CD14-positive monocyte (primary cell): ENCODE measurements around the gene UBXN4. TPM values are rescaled to one million over a fixed set of nuclear protein-coding genes. Genes with fewer than 3 reads are reported as not detected.
"Not testable (repeated sequence)": the region's sequence is repeated elsewhere in the genome, so short reads cannot be mapped to it uniquely, and the experiment has no call there.

ENCODE experiments used
- DNase-seq, 3 donors: peaks; one replicate each; pipeline ENCODE4 v3.0.0-alpha.2; 2011 to 2022
- H2AFZ ChIP-seq: 2 replicates; pipeline ENCODE4 v1.6.0; 2012; ENCODE audit warnings: mild to moderate bottlenecking, low read depth, low read length, inconsistent platforms; ENCODE audit not compliant: insufficient read depth, poor library complexity, severe bottlenecking
- H3K27ac ChIP-seq, 2 donors: 1 replicate in 1 of 2; 2 replicates in 1 of 2; pipeline ENCODE4 v1.5.1; 2012 to 2013; ENCODE audit warnings: low read length in 2 of 2, control low read depth in 1 of 2, inconsistent platforms in 1 of 2, low read depth in 1 of 2, mild to moderate bottlenecking in 1 of 2
- H3K27me3 ChIP-seq, 2 donors: one replicate each; pipeline versions ENCODE4 v1.6.0 to v1.6.1; 2011 to 2013; ENCODE audit warnings: low read length in 2 of 2; ENCODE audit not compliant: control insufficient read depth in 2 of 2, insufficient read depth in 2 of 2
- H3K36me3 ChIP-seq, 2 donors: replicated peaks in 1 of 2; 1 replicate in 1 of 2; 2 replicates in 1 of 2; pipeline versions ENCODE4 v1.5.1 to v1.6.1; 2012 to 2013; ENCODE audit warnings: low read length in 2 of 2, control low read depth in 1 of 2, inconsistent platforms in 1 of 2, mild to moderate bottlenecking in 1 of 2; ENCODE audit not compliant: insufficient read depth in 2 of 2, control insufficient read depth in 1 of 2
- H3K4me1 ChIP-seq, 2 donors: 1 replicate in 1 of 2; 2 replicates in 1 of 2; pipeline versions ENCODE4 v1.5.1 to v1.6.1; 2012 to 2013; ENCODE audit warnings: low read length in 2 of 2, control low read depth in 1 of 2, inconsistent platforms in 1 of 2, mild to moderate bottlenecking in 1 of 2, moderate library complexity in 1 of 2; ENCODE audit not compliant: insufficient read depth in 2 of 2, control insufficient read depth in 1 of 2
- H3K4me2 ChIP-seq: replicated peaks from 2 replicates; pipeline ENCODE3; 2012; ENCODE audit warnings: low read length, moderate library complexity, mild to moderate bottlenecking; ENCODE audit not compliant: poor library complexity, severe bottlenecking; ENCODE audit errors: extremely low read depth
- H3K4me3 ChIP-seq, 3 experiments: fragments of 200-600 bp in 1 of 3; sonication (generic) in 1 of 3; replicated peaks in 1 of 3; 1 replicate in 2 of 3; 2 replicates in 1 of 3; pipeline ENCODE4 v1.5.1; 2011 to 2013; ENCODE audit warnings: low read length in 3 of 3, mild to moderate bottlenecking in 3 of 3, control low read depth in 2 of 3, low read depth in 2 of 3, inconsistent platforms in 1 of 3, moderate library complexity in 1 of 3
- H3K79me2 ChIP-seq: 2 replicates; pipeline ENCODE4 v1.6.0; 2012; ENCODE audit warnings: mild to moderate bottlenecking, control low read depth, inconsistent platforms, low read length, moderate library complexity; ENCODE audit not compliant: insufficient read depth
- H3K9ac ChIP-seq: 2 replicates; pipeline ENCODE4 v1.6.0; 2017; ENCODE audit warnings: low read length, mild to moderate bottlenecking; ENCODE audit not compliant: insufficient read depth, poor library complexity, severe bottlenecking
- H3K9me3 ChIP-seq, 2 donors: replicated peaks in 1 of 2; 1 replicate in 1 of 2; 2 replicates in 1 of 2; pipeline versions ENCODE4 v1.5.1 to v1.6.1; 2012 to 2013; ENCODE audit warnings: low read length in 2 of 2, control low read depth in 1 of 2; ENCODE audit not compliant: control insufficient read depth in 1 of 2, insufficient read depth in 1 of 2
- H4K20me1 ChIP-seq: 2 replicates; pipeline ENCODE4 v1.6.0; 2012; ENCODE audit warnings: mild to moderate bottlenecking, low read length, control low read depth, moderate library complexity; ENCODE audit not compliant: insufficient read depth
- H3K27ac Mint-ChIP-seq, 7 donors: one replicate each; pipeline ENCODE4 v1.8.0; 2020; ENCODE audit warnings: mild to moderate bottlenecking in 7 of 7, mixed read lengths in 7 of 7, moderate library complexity in 6 of 7, inconsistent platforms in 2 of 7
- H3K27me3 Mint-ChIP-seq, 3 donors: one replicate each; pipeline ENCODE4 v1.8.0; 2021 to 2022; ENCODE audit warnings: low read depth in 3 of 3, mild to moderate bottlenecking in 3 of 3, mixed read lengths in 3 of 3, moderate library complexity in 3 of 3, inconsistent platforms in 1 of 3
- H3K36me3 Mint-ChIP-seq, 2 donors: one replicate each; pipeline ENCODE4 v1.8.0; 2020; ENCODE audit warnings: mixed read lengths in 2 of 2, inconsistent platforms in 1 of 2, mild to moderate bottlenecking in 1 of 2
- H3K4me1 Mint-ChIP-seq: one replicate; pipeline ENCODE4 v1.8.0; 2020; ENCODE audit warnings: mild to moderate bottlenecking, mixed read lengths
- H3K4me3 Mint-ChIP-seq, 2 donors: one replicate each; pipeline ENCODE4 v1.8.0; 2020; ENCODE audit warnings: mild to moderate bottlenecking in 2 of 2, mixed read lengths in 2 of 2, moderate library complexity in 1 of 2
- H3K9me3 Mint-ChIP-seq, 7 donors: one replicate each; pipeline ENCODE4 v1.8.0; 2020 to 2022; ENCODE audit warnings: mixed read lengths in 7 of 7, mild to moderate bottlenecking in 6 of 7, moderate library complexity in 6 of 7, inconsistent platforms in 2 of 7
- WGBS: methylation state at CpG from one replicate; pipeline ENCODE4 v1.1.5; 2013; ENCODE audit warnings: missing lambda C conversion rate; ENCODE audit not compliant: insufficient coverage; 5-methylcytosine and 5-hydroxymethylcytosine counted together
- intact Hi-C, 2 donors: fragments of 100-400 bp; cut with micrococcal nuclease; formaldehyde crosslinking; loops; one replicate each; pipeline versions ENCODE4 v1.15.0 to v1.15.1; 2023
- polyA plus RNA-seq, 3 donors: library from polyadenylated mRNA; depleted of rRNA in 1 of 3; unstranded in 2 of 3; stranded (reverse) in 1 of 3; fragments of 300-500 nt in 2 of 3; fragments of >200 nt in 1 of 3; fragmentation: Illumina TruSeq in 2 of 3; gene quantifications; 1 replicate in 2 of 3; 2 replicates in 1 of 3; pipeline ENCODE4 v1.2.3, GENCODE V29; 2012 to 2021
- TF ChIP-seq, protein P1 (sequence below): fragments of 200-600 bp; IDR thresholded peaks from one replicate; pipeline ENCODE4 v1.8.0; 2022; ENCODE audit warnings: antibody characterized with exemption, mild to moderate bottlenecking

The UBXN4 gene
- polyA plus RNA-seq, 3 donors = 53.8 to 107 (median 74.2) TPM

DNA sequence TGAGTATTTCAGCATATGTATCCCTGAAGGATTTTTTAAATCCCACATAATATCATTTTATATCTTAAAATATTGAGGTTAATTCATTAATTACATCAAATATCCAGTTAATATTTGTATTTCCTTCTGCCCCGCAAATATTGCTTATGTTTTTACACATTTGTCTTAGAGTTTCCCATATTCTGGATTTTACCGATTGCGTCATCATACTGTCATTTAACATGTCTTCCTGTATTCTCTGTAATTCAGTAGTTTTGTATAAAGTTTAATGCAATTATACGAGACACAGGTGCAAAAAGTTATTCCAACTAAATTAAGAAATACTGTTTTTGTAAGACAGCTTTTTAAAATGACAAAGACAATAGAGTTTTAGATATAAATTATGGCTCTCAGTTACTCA is 33.5 kb upstream of the UBXN4 start:
- no peak overlapping the region for H3K4me3 ChIP-seq
- no CpG with 5 or more reads among the region's 4 CpGs for WGBS
- no peak overlapping the region for H2AFZ ChIP-seq
- no peaks in the 10 kb centered on the region for H3K27me3 ChIP-seq
- H3K36me3 ChIP-seq = peaks cover 10 to 11% of the 10 kb centered on the region in 2 donors
- Mint-ChIP-seq H3K4me3 (no peak overlapping the region), H3K27ac (no peak overlapping the region), H3K4me1 (no peaks in the 10 kb centered on the region), H3K27me3 (no peaks in the 10 kb centered on the region), H3K36me3 (peaks cover 6 to 23% of the 10 kb centered on the region in 2 donors), H3K9me3 (peaks cover 0 to 3% (median 0%) of the 10 kb centered on the region in 7 donors)
- DNase-seq = no peak
- H3K79me2 ChIP-seq = no peaks in the 10 kb centered on the region
- H3K9me3 ChIP-seq = no peaks in the 10 kb centered on the region
- TF ChIP-seq, protein P1, sequence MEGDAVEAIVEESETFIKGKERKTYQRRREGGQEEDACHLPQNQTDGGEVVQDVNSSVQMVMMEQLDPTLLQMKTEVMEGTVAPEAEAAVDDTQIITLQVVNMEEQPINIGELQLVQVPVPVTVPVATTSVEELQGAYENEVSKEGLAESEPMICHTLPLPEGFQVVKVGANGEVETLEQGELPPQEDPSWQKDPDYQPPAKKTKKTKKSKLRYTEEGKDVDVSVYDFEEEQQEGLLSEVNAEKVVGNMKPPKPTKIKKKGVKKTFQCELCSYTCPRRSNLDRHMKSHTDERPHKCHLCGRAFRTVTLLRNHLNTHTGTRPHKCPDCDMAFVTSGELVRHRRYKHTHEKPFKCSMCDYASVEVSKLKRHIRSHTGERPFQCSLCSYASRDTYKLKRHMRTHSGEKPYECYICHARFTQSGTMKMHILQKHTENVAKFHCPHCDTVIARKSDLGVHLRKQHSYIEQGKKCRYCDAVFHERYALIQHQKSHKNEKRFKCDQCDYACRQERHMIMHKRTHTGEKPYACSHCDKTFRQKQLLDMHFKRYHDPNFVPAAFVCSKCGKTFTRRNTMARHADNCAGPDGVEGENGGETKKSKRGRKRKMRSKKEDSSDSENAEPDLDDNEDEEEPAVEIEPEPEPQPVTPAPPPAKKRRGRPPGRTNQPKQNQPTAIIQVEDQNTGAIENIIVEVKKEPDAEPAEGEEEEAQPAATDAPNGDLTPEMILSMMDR = no peak
- H3K4me2 ChIP-seq = no peak overlapping the region
- H3K4me1 ChIP-seq = no peaks in the 10 kb centered on the region
- H3K9ac ChIP-seq = no peak overlapping the region
- intact Hi-C loops = loop anchor here in 1 of 2 donors (10.0 kb wide), 1 partner anchor 703 kb away; no protein-coding TSS in a partner anchor
- no peak overlapping the region for H3K27ac ChIP-seq
- no peaks in the 10 kb centered on the region for H4K20me1 ChIP-seq

DNA sequence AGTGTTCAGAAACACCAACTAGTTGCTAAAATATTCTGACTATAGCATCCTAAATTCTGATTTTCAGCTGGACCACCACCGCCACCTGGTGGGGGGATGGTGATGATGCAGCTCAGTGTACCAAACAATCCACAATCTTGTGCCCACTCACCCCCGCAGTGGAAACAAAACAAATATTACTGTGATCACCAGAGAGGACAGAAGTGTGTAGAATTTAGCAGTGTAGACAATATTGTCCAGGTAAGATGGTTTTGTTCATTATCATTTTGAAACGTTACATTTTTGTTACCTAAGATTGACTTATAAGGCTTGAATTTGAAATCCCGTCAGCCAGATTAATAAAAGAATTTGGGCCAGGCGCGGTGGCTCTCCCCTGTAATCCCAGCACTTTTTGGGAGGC is 31.7 kb upstream of the UBXN4 start:
- TF ChIP-seq, protein P1 = peak; percentile 96
- Histone ChIP-seq H3K79me2 (no peaks in the 10 kb centered on the region), H2AFZ (no peak overlapping the region), H3K9me3 (no peaks in the 10 kb centered on the region), H3K4me2 (no peak overlapping the region), H3K36me3 (peaks cover 10 to 22% of the 10 kb centered on the region in 2 donors), H3K4me1 (no peaks in the 10 kb centered on the region), H3K4me3 (no peak overlapping the region), H3K9ac (no peak overlapping the region), H3K27me3 (no peaks in the 10 kb centered on the region), H4K20me1 (no peaks in the 10 kb centered on the region), H3K27ac (no peak overlapping the region)
- Mint-ChIP-seq H3K4me3 (no peak overlapping the region), H3K36me3 (peaks cover 16 to 34% of the 10 kb centered on the region in 2 donors), H3K27me3 (no peaks in the 10 kb centered on the region), H3K27ac (no peak overlapping the region), H3K9me3 (peaks cover 0 to 3% (median 0%) of the 10 kb centered on the region in 7 donors), H3K4me1 (no peaks in the 10 kb centered on the region)
- intact Hi-C loops = loop anchor here (5.0 to 10.0 kb wide), 2 partner anchors 703 to 705 kb away; no protein-coding TSS in a partner anchor
- peak; percentile 25 to 42 (median 40) for DNase-seq
- WGBS = 100% methylated on average over 3 of the region's 6 CpGs

- H4K20me1 ChIP-seq, H3K4me2 ChIP-seq, H3K4me1 ChIP-seq, H3K4me1 Mint-ChIP-seq, H3K27me3 Mint-ChIP-seq, H3K9me3 ChIP-seq, H3K27ac ChIP-seq, H3K79me2 ChIP-seq, DNase-seq, H2AFZ ChIP-seq, intact Hi-C loops, H3K4me3 ChIP-seq, H3K27me3 ChIP-seq, H3K4me3 Mint-ChIP-seq, H3K9ac ChIP-seq, H3K9me3 Mint-ChIP-seq: not testable (repeated sequence)
- peaks cover 32 to 58% of the 10 kb centered on the region in 2 donors for H3K36me3 ChIP-seq
- 100% methylated on average over 4 of the region's 9 CpGs for WGBS
- H3K36me3 Mint-ChIP-seq = peaks cover 28 to 63% of the 10 kb centered on the region in 2 donors
- H3K27ac Mint-ChIP-seq = peak overlapping the region in 1 of 7 donors; percentile 57
These were observed 26.6 kb upstream of the UBXN4 start for GRCh38 chr2:135715086-135715485.
